Panc1 (cell line): ENCODE data around the gene HCK.

Experiments used
- POLR2AphosphoS5 ChIP-seq: IDR thresholded peaks from 2 replicates; pipeline ENCODE4 v1.6.1; 2012; ENCODE audit warnings: mild to moderate bottlenecking, low read depth, low read length, moderate library complexity
- TF ChIP-seq, protein P1 (sequence below): fragments of 450-650 bp; IDR thresholded peaks from 2 replicates; pipeline ENCODE4 v1.5.1; 2017; ENCODE audit warnings: mild to moderate bottlenecking

- TF ChIP-seq, protein P1, sequence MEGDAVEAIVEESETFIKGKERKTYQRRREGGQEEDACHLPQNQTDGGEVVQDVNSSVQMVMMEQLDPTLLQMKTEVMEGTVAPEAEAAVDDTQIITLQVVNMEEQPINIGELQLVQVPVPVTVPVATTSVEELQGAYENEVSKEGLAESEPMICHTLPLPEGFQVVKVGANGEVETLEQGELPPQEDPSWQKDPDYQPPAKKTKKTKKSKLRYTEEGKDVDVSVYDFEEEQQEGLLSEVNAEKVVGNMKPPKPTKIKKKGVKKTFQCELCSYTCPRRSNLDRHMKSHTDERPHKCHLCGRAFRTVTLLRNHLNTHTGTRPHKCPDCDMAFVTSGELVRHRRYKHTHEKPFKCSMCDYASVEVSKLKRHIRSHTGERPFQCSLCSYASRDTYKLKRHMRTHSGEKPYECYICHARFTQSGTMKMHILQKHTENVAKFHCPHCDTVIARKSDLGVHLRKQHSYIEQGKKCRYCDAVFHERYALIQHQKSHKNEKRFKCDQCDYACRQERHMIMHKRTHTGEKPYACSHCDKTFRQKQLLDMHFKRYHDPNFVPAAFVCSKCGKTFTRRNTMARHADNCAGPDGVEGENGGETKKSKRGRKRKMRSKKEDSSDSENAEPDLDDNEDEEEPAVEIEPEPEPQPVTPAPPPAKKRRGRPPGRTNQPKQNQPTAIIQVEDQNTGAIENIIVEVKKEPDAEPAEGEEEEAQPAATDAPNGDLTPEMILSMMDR: no peak
- no peak for TF ChIP-seq POLR2AphosphoS5
Measured at GRCh38 chr20:32006841-32007786, 44.9 kb upstream of the HCK start.
